ENCODE results near the gene BTBD9. TPM values are rescaled to one million over a fixed set of nuclear protein-coding genes. Genes with fewer than 3 reads are reported as not detected.

Gene BTBD9
- total and polyA plus RNA-seq, 2 donors (not counting 3 experiments of a cell fraction or from before 2014, with no cell fraction given): 4.9 to 15.0 TPM

- TF ChIP-seq EZH2 (IDR thresholded peaks at IDR 0.05; ENCODE audit: borderline replicate concordance, low read depth, low read length, severe bottlenecking) (no peak), MAX (IDR thresholded peaks at IDR 0.05; ENCODE audit: insufficient read depth, insufficient read length) (no peak), FOS (IDR thresholded peaks at IDR 0.05; ENCODE audit: borderline replicate concordance, insufficient read depth, low read length) (no peak), MYC (IDR thresholded peaks at IDR 0.05; ENCODE audit: low read depth, low read length) (no peak), POLR2A (IDR thresholded peaks at IDR 0.05; ENCODE audit: low read depth, low read length) (no peak), CTCF (IDR thresholded peaks at IDR 0.05; ENCODE audit: extremely low read depth in 1 of 2, insufficient read depth in 1 of 2, low read depth in 1 of 2, low read length in 2 of 2) (no peak), POLR2AphosphoS5 (IDR thresholded peaks at IDR 0.05; ENCODE audit: insufficient read depth, low read depth, low read length) (no peak), GATA2 (IDR thresholded peaks at IDR 0.05; ENCODE audit: insufficient read depth, insufficient read length, low read depth, low read length) (no peak), JUN (IDR thresholded peaks at IDR 0.05; ENCODE audit: borderline replicate concordance, insufficient read depth, insufficient read length, low read depth) (no peak)
- H3K4me1 ChIP-seq (ENCODE audit: control insufficient read depth, extremely low read depth, insufficient read depth, low read length): no peaks in the 10 kb centered on the region
- POLR2A ChIA-PET: no interaction called here
- H3K27me3 ChIP-seq (ENCODE audit: control insufficient read depth in 2 of 2, insufficient read depth in 2 of 2, low read length in 2 of 2): no peaks in the 10 kb centered on the region
- dilution Hi-C loops (cut with MboI; ENCODE audit: extremely low pct_ligation_motif_present, low sequenced_read_pairs) (no loop called here), intact Hi-C loops (cut with micrococcal nuclease) (no loop called here)
- H3K27ac ChIP-seq (ENCODE audit: insufficient read depth, low read depth, low read length): no peak overlapping the region
- CTCF ChIA-PET: interaction anchor here (0.9 kb wide), 1 partner anchor 9 kb away, joined by 3 read pairs; no protein-coding TSS in a partner anchor
- no peak overlapping the region for H2AFZ ChIP-seq (ENCODE audit: low read depth, low read length)
- no peaks in the 10 kb centered on the region for H3K36me3 ChIP-seq (ENCODE audit: control insufficient read depth in 2 of 2, extremely low read depth in 1 of 2, insufficient read depth in 2 of 2, low read length in 2 of 2)
- H3K79me2 ChIP-seq (ENCODE audit: control insufficient read depth, insufficient read depth, low read length): no peaks in the 10 kb centered on the region
- BruUV-seq (replicated peaks): no TSS peak
- DNase-seq (ENCODE audit: low read depth, low spot score) (no peak), FAIRE-seq (no peak)
- no peak overlapping the region for H3K4me3 ChIP-seq (replicated peaks in 1 of 3; ENCODE audit: insufficient read depth in 1 of 3, low read depth in 1 of 3, low read length in 3 of 3)
- no peaks in the 10 kb centered on the region for H3K9me3 ChIP-seq (replicated peaks; ENCODE audit: control insufficient read depth, insufficient read depth, low read length)
- no peaks in the 10 kb centered on the region for H4K20me1 ChIP-seq (replicated peaks; ENCODE audit: control insufficient read depth, extremely low read depth, insufficient read depth, low read length)
- H3K9me1 ChIP-seq (replicated peaks; ENCODE audit: control insufficient read depth, extremely low read depth, insufficient read depth, low read length): peaks cover 2% of the 10 kb centered on the region
- H3K4me2 ChIP-seq (ENCODE audit: insufficient read depth, low read length): no peak overlapping the region
- no peak overlapping the region for H3K9ac ChIP-seq (replicated peaks; ENCODE audit: extremely low read depth, insufficient read depth, low read length)
These were observed 11.5 kb upstream of the BTBD9 start for GRCh38 chr6:38651121-38651784.

Measured in endothelial cell of umbilical vein (primary cell).